Ovary (tissue), 3 donors: ENCODE data around the gene CLSTN1.

Source experiments
- CTCF ChIP-seq, 3 donors: fragments of 450-650 bp in 2 of 3; fragments of 200-600 bp in 1 of 3; IDR thresholded peaks; one replicate each; pipeline versions ENCODE4 v1.5.1 to v1.8.0; 2016 to 2022; ENCODE audit warnings: antibody characterized with exemption in 3 of 3, mild to moderate bottlenecking in 1 of 3
- EP300 ChIP-seq: sonication (generic); formaldehyde crosslinking; IDR thresholded peaks from one replicate; pipeline ENCODE4 v1.6.1; 2017; ENCODE audit warnings: antibody characterized with exemption
- POLR2A ChIP-seq: fragments of 450-650 bp; IDR thresholded peaks from one replicate; pipeline ENCODE4 v1.6.1; 2017; ENCODE audit warnings: antibody characterized with exemption, mild to moderate bottlenecking, moderate library complexity
- donor health status: DM: no; HTN: no; CAD: no.

- TF ChIP-seq CTCF (IDR thresholded peaks at IDR 0.05) (no peak), POLR2A (no peak), EP300 (no peak)
These were observed 133.8 kb downstream of the CLSTN1 start for GRCh38 chr1:9689971-9690381.
